Measurements from ENCODE around the gene GAGE10. TPM values are rescaled to one million over a fixed set of nuclear protein-coding genes. Genes with fewer than 3 reads are reported as not detected.

GAGE10 gene
- total and polyA plus RNA-seq, 9 of the 15 experiments (the other 6 are each of a cell fraction or from before 2014, with no cell fraction given) = 0.80 to 3.1 (median 0.96) TPM; not detected in 4

- intact Hi-C loops (cut with micrococcal nuclease) (no loop called here), in situ Hi-C loops (cut with MboI) (no loop called here)
- Histone ChIP-seq H3K4me3 (peak within 1 kb of the TSS; percentile 54), H3K9ac (ENCODE audit: insufficient read depth in 1 of 2, low read depth in 2 of 2, low read length in 2 of 2) (peak within 1 kb of the TSS; percentile 81 to 89), H3K36me3 (ENCODE audit: control insufficient read depth, insufficient read depth, low read length) (0 out of 3 replicates have a peak, but pooled peaks cover 3% of the 10 kb centered on the region), H3K4me2 (ENCODE audit: insufficient read depth, low read length) (peak within 1 kb of the TSS; percentile 90), H4K20me1 (replicated peaks; ENCODE audit: control insufficient read depth, insufficient read depth, low read length) (no peaks in the 10 kb centered on the region), H3K4me1 (replicated peaks in 1 of 2; ENCODE audit: control insufficient read depth in 2 of 2, insufficient read depth in 2 of 2, low read length in 2 of 2) (peaks cover 25 to 28% of the 10 kb centered on the region in 2 experiments; a peak in 4 of 5 replicates), H3K79me2 (ENCODE audit: control insufficient read depth, insufficient read depth, low read length) (peaks cover 32% of the 10 kb centered on the region), H3K9me3 (replicated peaks; ENCODE audit: control insufficient read depth, insufficient read depth, low read depth, low read length) (no peaks in the 10 kb centered on the region), H3K27me3 (ENCODE audit: control insufficient read depth in 2 of 2, insufficient read depth in 2 of 2, low read length in 2 of 2) (no peaks in the 10 kb centered on the region), H3K27ac (ENCODE audit: extremely low read depth, low read depth, low read length) (peak within 1 kb of the TSS; percentile 95), H3K9me1 (ENCODE audit: control insufficient read depth, insufficient read depth, low read length) (no peaks in the 10 kb centered on the region), H2AFZ (ENCODE audit: low read depth, low read length) (peak within 1 kb of the TSS; percentile 97)
- no CpG with 5 or more reads among the region's 70 CpGs for WGBS (ENCODE audit: insufficient coverage, low coverage, missing lambda C conversion rate)
- DNase-seq (ENCODE audit: extremely low read depth in 1 of 4, low spot score in 3 of 4) = peak in 1 of 4 experiments; percentile 23
- no TSS peak for BruUV-seq (replicated peaks)
- ATAC-seq = peak; percentile 6
- no peak for FAIRE-seq
- ChIA-PET CTCF (ENCODE audit: low intra/inter-chr PET ratio) (no interaction called here), POLR2A (no interaction called here)
- no peak for TF ChIP-seq THRAP3 (IDR thresholded peaks at IDR 0.05; ENCODE audit: borderline replicate concordance)
- TF ChIP-seq NCOA2 (IDR thresholded peaks at IDR 0.05; ENCODE audit: partially characterized antibody in 2 of 2) = no peak
- no peak for TF ChIP-seq RNF2 (IDR thresholded peaks at IDR 0.05)
- peak; percentile 36; the same call in 1 of the 2 replicates for TF ChIP-seq VEZF1 (CRISPR knock-in tag; IDR thresholded peaks at IDR 0.05)
- TF ChIP-seq TBP (optimal IDR thresholded peaks at IDR 0.05; ENCODE audit: low read depth, low read length) = peak; percentile 7
- no peak for TF ChIP-seq PRPF4 (IDR thresholded peaks at IDR 0.05; ENCODE audit: insufficient read depth, low read depth, low read length, poor library complexity, severe bottlenecking)
- no peak for TF ChIP-seq ZNF717 (CRISPR knock-in tag; IDR thresholded peaks at IDR 0.05)
- TF ChIP-seq PHF20 (IDR thresholded peaks at IDR 0.05; ENCODE audit: partially characterized antibody) = no peak
- TF ChIP-seq ZNF274 (IDR thresholded peaks at IDR 0.05; ENCODE audit: borderline replicate concordance, low read depth, low read length) = no peak
- no peak for TF ChIP-seq TCF15 (CRISPR knock-in tag; IDR thresholded peaks at IDR 0.05)
- no peak for TF ChIP-seq ZNF143 (CRISPR knock-in tag; IDR thresholded peaks at IDR 0.05)
- no peak for TF ChIP-seq KAT7 (CRISPR knock-in tag; IDR thresholded peaks at IDR 0.05; ENCODE audit: borderline replicate concordance)
- TF ChIP-seq DACH1 (IDR thresholded peaks at IDR 0.05; ENCODE audit: partially characterized antibody) = no peak
- TF ChIP-seq ZNF398 (CRISPR knock-in tag; IDR thresholded peaks at IDR 0.05) = no peak
- TF ChIP-seq ZNF639 (CRISPR knock-in tag; conservative IDR thresholded peaks at IDR 0.05 in 1 of 2, IDR thresholded peaks at IDR 0.05 in 1 of 2) = peak in 1 of 2 experiments; percentile 98; a peak in 2 of 4 replicates
Observed at GRCh38 chrX:49269767-49270248, 33.6 kb upstream of the GAGE10 start, which contains the start of gene PPP1R3F. Gene PPP1R3F (plus strand): TSS chrX:49269793. CDS start chrX:49269870, 77 bp downstream.
